Activated CD8-positive, alpha-beta memory T cell treated with anti-CD3 and anti-CD28 coated beads for 36 hours (primary cell): ENCODE results near the gene SEMA5A. TPM values are rescaled to one million over a fixed set of nuclear protein-coding genes. Genes with fewer than 3 reads are reported as not detected.

Source experiments
- CTCF ChIA-PET: fragments of 350-600 bp; sonication (Branson Sonifier 250); formaldehyde crosslinking; loops from one replicate; lab custom pipeline; 2021; ENCODE audit warnings: antibody characterized with exemption; lab: Charles Lee
- POLR2A ChIA-PET: fragments of 350-600 bp; sonication (Branson Sonifier 250); formaldehyde crosslinking; loops from one replicate; lab custom pipeline; 2021; ENCODE audit warnings: antibody characterized with exemption; lab: Charles Lee
- total RNA-seq, 2 experiments: library from RNA; stranded (reverse); gene quantifications; one replicate each; pipeline ENCODE4 v1.2.3, GENCODE V29; 2021

The SEMA5A gene
- total RNA-seq, 2 experiments from 2014 or later: not detected

- CTCF ChIA-PET: no interaction called here
- POLR2A ChIA-PET: no interaction called here
Observed at GRCh38 chr5:9071074-9071473, 474.8 kb downstream of the SEMA5A start.

GRCh38 chr5:9069650-9070049, 476.2 kb downstream of the SEMA5A start:
- ChIA-PET CTCF (no interaction called here), POLR2A (no interaction called here)

DNA sequence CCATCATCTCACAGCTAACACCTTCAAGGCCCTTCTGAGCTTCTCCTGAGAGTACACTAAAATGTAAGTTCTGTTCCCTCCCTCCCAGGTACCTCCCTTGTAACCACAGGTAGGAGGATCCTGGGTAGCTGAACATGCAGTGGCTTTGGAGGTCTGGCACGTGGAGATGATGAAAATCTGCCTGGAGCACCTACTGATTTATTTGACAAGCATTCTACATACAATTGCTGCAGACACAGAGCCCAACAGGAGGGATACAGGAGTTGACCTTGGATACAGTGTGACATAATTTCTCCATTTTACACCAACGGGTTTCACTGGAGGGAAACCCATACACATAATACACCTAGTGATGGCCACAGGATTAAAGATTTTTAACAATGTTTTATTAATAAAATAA, 478.7 kb downstream of the SEMA5A start:
- ChIA-PET CTCF (no interaction called here), POLR2A (no interaction called here)

- CTCF ChIA-PET: no interaction called here
- POLR2A ChIA-PET: no interaction called here
Observed at GRCh38 chr5:9066349-9066748, 479.5 kb downstream of the SEMA5A start.

GRCh38 chr5:9063615-9064245, 482.1 kb downstream of the SEMA5A start:
- CTCF ChIA-PET: no interaction called here
- POLR2A ChIA-PET: no interaction called here

DNA sequence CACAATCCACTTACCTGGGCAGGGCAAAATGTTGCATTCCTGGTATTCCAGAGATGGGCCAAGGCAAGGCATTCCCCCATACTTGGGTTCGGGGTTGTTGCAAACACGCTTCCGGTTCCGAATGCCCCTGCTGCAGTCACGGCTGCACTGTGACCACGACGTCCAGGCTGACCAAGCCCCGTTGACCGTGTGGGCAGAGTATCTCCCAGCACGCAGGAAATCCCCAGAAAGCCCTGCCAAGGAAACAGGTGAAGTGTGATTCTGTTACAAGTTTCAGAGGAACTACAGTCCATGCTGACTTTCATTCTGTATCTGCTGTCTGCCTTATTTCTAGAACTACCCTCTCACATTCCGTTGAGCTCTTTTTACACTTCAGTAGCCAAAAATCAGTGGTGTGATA, 483.0 kb downstream of the SEMA5A start:
- POLR2A ChIA-PET: no interaction called here
- CTCF ChIA-PET: no interaction called here

DNA sequence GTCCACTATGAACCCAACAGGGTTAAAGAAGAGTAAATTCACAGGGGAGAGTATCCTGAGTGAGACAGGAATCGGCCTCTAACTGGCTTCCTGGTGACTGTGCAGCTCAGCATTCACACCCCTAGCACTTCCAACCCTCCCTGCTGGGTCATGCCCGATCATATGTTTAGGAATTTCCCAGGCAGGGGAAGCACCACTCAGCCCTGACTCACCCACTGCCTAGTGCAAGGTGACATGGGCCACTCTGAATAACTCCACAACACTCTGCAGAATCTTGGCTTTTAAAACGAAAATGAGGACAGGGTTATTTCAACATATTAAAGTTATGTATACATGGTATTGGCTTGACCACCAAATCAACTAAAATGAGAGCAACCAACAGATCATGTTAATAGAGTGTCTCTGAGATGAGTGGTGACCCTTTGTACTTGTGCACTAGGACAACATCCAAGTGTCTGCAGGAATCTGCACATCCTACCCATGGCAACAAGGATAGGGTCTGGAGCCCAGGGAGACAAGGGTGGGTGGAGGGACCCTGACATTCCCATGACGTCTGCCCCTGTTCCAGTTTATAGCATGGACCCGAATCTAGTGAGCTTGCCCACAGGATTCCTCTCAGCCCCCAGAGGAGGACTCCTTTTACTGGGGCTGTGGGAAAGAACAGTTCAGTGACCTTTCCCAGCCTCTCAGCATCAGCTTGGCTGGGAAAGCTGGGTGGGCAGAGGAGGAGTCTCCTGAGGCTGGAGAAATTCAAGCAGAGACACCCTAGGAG, 485.8 kb downstream of the SEMA5A start:
- CTCF ChIA-PET: no interaction called here
- POLR2A ChIA-PET: no interaction called here

- ChIA-PET POLR2A (no interaction called here), CTCF (no interaction called here)
Observed at GRCh38 chr5:9058666-9059065, 487.2 kb downstream of the SEMA5A start.

- CTCF ChIA-PET: no interaction called here
- POLR2A ChIA-PET: no interaction called here
Observed at GRCh38 chr5:9058161-9058560, 487.7 kb downstream of the SEMA5A start.

- CTCF ChIA-PET: no interaction called here
Observed at GRCh38 chr5:9057406-9058000, 488.4 kb downstream of the SEMA5A start.

GRCh38 chr5:9056046-9056445, 489.8 kb downstream of the SEMA5A start:
- ChIA-PET CTCF (no interaction called here), POLR2A (interaction anchor here (0.5 kb wide), 1 partner anchor 21 kb away, joined by 3 read pairs; no protein-coding TSS in a partner anchor)

More at GRCh38 chr5:9057406-9058000, 488.4 kb downstream of the SEMA5A start:
- POLR2A ChIA-PET: no interaction called here

DNA sequence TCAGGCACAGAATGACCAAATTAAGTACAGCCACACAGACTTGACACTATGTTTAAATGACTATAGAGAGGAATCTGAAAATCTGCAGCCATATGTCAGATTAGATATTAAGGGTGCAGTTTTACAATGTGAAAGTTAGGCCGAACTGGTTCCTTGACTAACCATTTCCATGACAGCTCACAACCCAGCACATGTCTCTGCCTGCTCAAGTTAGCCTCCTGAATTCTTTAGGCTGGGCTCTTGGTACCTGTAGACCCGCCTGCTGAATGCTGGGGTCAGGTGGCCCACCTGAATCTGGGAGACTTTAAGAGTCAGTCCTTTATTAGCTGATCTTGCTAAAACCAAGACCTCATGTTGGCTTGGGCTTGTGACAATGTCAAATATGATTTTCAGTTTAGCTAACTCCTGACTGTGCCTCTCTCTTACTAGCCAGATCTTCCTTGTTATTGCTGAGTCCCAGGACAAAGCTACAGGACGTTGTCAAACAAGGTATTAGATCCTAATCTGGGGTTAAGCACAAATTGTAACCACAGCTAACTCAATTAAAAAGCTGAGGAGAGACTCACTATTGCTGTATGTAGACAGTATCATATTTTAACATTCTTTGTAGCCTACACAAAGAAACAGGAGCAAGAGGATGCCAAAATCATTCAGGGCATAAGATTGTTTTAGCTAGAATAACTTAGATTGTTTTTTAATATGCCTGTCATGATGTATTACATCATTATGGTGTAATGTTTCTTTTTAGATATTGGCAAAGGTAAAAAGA, 490.9 kb downstream of the SEMA5A start:
- POLR2A ChIA-PET: no interaction called here
- CTCF ChIA-PET: no interaction called here

GRCh38 chr5:9054322-9054721, 491.6 kb downstream of the SEMA5A start:
- CTCF ChIA-PET: no interaction called here

DNA sequence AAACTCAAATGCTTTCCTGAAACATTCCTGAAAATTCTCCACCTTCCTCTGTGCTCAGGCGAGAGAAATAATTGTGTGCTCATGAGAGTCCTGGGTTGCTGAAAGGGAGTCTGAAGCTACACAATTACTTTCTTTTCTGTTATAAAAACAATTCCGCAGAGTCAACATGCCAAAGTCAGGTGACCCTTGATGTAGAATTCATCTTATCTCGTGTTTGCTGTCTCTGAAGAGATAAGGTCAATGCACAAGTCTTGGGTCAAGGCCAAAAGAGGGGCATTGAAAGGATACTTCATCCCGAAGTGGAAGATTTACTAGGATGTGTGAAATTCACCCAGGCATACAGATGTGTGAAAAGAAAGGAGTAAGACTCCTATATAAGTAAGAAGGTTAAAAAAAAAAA, 493.5 kb downstream of the SEMA5A start:
- CTCF ChIA-PET: no interaction called here
- POLR2A ChIA-PET: no interaction called here

More at GRCh38 chr5:9054322-9054721, 491.6 kb downstream of the SEMA5A start:
- POLR2A ChIA-PET: no interaction called here

- ChIA-PET POLR2A (no interaction called here), CTCF (no interaction called here)
Observed at GRCh38 chr5:9051779-9052178, 494.1 kb downstream of the SEMA5A start.

- POLR2A ChIA-PET: no interaction called here
- CTCF ChIA-PET: no interaction called here
Observed at GRCh38 chr5:9047932-9048331, 497.9 kb downstream of the SEMA5A start.

DNA sequence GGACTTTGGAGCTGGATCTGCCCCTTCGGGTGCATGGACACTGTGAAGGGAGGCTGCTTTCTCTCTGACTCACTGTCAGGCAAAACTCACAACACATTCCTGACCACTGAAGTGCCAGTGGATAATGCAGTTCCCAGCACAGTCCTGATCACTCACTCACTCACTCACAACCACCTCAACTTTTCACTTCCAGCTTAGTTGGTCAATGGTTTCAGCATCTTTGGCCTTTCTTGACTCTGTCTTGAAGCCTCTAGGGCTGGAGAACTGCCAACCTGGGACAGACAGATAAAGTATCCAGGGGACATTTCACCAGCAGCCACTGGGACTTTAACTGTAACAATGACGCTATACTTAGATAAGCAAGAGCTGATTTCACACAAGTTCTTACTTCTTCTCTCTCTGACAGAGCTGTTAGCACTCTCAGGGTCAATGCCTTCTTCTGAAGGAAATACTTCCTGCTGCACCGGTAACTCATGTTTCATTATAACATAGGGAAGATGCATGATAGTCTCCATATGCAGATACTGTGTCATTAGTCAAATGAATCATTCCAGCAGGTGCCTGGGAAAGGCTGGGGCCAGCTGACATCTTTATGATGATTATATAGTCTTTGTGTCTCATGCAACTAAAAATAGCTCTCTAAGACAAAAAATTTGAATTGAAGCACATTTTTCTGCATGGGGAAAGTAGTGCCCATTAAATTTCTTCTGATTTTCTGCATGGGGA, 499.0 kb downstream of the SEMA5A start:
- ChIA-PET POLR2A (no interaction called here), CTCF (no interaction called here)

- ChIA-PET POLR2A (no interaction called here), CTCF (no interaction called here)
Observed at GRCh38 chr5:9045946-9046345, 499.9 kb downstream of the SEMA5A start.

DNA sequence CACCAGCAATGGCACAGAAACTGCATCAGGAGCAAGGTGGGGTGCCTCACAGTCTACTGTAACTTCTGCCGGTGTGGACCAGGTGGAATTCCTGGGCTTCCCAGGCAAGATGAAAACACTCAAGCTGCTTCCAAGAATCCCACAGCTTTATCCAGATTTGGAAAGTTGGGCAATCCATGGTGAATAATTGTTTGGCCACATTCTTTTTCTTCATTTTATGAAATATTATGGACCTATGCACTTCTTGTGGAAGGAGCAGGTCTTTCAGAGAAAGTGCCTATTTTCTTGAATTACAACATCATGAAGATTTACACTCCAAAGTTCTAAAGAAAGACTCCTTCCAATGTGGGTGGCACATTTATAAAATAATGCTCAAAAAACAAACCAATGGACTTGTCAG, 503.6 kb downstream of the SEMA5A start:
- ChIA-PET CTCF (no interaction called here), POLR2A (no interaction called here)
